Muscle of arm (tissue), 14 donors: ENCODE measurements around the gene TAPBP. TPM values are rescaled to one million over a fixed set of nuclear protein-coding genes. Genes with fewer than 3 reads are reported as not detected.
"Not testable (repeated sequence)": the region's sequence is repeated elsewhere in the genome, so short reads cannot be mapped to it uniquely, and the experiment has no call there.

Experiments
- DNase-seq: peaks from one replicate; pipeline ENCODE4 v3.0.0-alpha.2; 2013
- long read RNA-seq, 11 donors: transcript quantifications; one replicate each; lab custom pipeline, GENCODE V29; 2026
- polyA plus RNA-seq, 12 donors: library from polyadenylated mRNA; unstranded; fragments of 120-200 nt; gene quantifications; one replicate each; pipeline ENCODE4 v1.2.1, GENCODE V29; 2013; ENCODE audit not compliant: insufficient read length in 12 of 12

The TAPBP gene
- polyA plus RNA-seq: 10 to 100 TPM in 11 of 12 donors, not detected in 1; 15.5 to 50.7 (median 21.1) TPM
- long read RNA-seq, donor 1, transcript TAPBP-234 (8 exons, 3,759 nt): major isoform, 11 of 50 reads
- long read RNA-seq, donor 1, transcript TAPBP-235 (5 exons, 1,239 nt): minor isoform, 6 of 50 reads
- long read RNA-seq, donor 1, transcript TAPBP-240 (4 exons, 2,202 nt): minor isoform, 5 of 50 reads
- long read RNA-seq, donor 1, partial matches to known transcripts: 25 of 50 reads
- long read RNA-seq, donor 1, other reads (novel, unspliced or antisense): 0 of 50 reads
- long read RNA-seq, donor 2, partial matches to known transcripts: 0 of 2 reads
- long read RNA-seq, donor 2, other reads (novel, unspliced or antisense): 0 of 2 reads
- long read RNA-seq, donor 3, partial matches to known transcripts: 0 of 3 reads
- long read RNA-seq, donor 3, other reads (novel, unspliced or antisense): 0 of 3 reads
- long read RNA-seq, donor 4, partial matches to known transcripts: 0 of 3 reads
- long read RNA-seq, donor 4, other reads (novel, unspliced or antisense): 0 of 3 reads
- long read RNA-seq, donor 5, transcript TAPBP-234 (8 exons, 3,759 nt): major isoform, 8 of 22 reads
- long read RNA-seq, donor 5, partial matches to known transcripts: 5 of 22 reads
- long read RNA-seq, donor 5, other reads (novel, unspliced or antisense): 8 of 22 reads
- long read RNA-seq, donor 6, partial matches to known transcripts: 0 of 3 reads
- long read RNA-seq, donor 6, other reads (novel, unspliced or antisense): 0 of 3 reads
- long read RNA-seq, donor 7, partial matches to known transcripts: 0 of 2 reads
- long read RNA-seq, donor 7, other reads (novel, unspliced or antisense): 0 of 2 reads
- long read RNA-seq, donor 8, transcript TAPBP-234 (8 exons, 3,759 nt): major isoform, 8 of 8 reads
- long read RNA-seq, donor 8, partial matches to known transcripts: 0 of 8 reads
- long read RNA-seq, donor 8, other reads (novel, unspliced or antisense): 0 of 8 reads
- long read RNA-seq, donor 9, partial matches to known transcripts: 0 of 1 reads
- long read RNA-seq, donor 9, other reads (novel, unspliced or antisense): 0 of 1 reads
- long read RNA-seq, donor 10, partial matches to known transcripts: 0 of 5 reads
- long read RNA-seq, donor 10, other reads (novel, unspliced or antisense): 0 of 5 reads
- long read RNA-seq, donor 11, partial matches to known transcripts: 40 of 44 reads
- long read RNA-seq, donor 11, other reads (novel, unspliced or antisense): 0 of 44 reads

DNA sequence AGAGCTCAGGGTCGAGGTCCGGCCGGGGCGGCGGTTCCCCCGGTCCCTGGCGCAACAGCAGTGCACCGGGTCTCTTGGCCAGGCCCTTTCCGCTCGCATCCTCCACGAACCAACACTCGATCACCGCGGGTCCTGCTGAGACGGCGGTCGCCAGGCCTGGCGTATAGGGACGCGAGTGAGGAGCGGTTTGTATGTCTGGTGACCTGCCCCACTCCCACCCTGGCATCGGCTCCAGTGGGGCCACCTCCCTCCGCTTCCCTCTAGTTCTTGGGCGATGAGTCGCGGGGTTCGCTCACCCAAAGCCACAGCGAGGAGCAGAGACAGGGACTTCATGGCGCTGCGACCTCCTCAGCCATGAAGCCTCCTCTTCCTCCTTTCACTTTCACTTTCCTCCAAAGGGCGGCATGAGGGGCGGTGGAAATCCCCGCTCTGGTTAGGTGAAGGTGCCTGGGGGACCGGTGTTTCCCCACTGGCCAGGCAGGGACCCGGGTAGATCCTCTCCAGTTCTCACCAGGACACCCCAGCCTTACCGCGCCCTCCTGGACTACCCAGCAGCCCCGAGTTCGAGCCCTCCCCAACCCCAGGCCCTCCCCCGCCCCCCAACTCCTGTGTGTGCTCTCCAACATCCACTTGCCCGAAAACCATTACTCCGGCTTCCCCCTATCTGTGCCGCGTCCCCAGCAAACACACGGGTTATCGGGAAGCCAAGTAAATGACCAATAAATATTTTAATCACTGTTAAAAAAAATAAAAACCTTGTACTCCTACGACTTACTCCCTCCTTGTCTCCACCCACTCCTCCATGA, at the start of gene TAPBP:
Gene TAPBP (minus strand): TSS at position 370 of the 806 bp plus-strand sequence. CDS start 37 bp downstream, at position 333.
- peak; percentile 75 for DNase-seq

DNA sequence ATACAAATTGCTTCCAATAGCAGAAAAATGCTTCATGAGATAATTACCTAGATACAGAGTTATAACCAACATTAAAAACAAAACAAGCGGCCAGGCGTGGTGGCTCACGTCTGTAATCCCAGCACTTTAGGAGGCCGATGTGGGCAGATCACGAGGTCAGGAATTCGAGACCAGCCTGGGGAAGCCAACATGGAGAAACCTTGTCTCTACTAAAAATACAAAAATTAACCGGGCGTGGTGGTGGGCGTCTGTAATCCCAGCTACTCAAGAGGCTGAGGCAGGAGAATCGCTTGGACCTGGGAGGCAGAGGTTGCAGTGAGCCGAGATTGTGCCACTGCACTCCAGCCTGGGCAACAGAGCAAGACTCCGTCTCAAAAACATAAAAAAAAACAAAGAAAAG, 49.6 kb upstream of the TAPBP start:
- DNase-seq: not testable (repeated sequence)

DNA sequence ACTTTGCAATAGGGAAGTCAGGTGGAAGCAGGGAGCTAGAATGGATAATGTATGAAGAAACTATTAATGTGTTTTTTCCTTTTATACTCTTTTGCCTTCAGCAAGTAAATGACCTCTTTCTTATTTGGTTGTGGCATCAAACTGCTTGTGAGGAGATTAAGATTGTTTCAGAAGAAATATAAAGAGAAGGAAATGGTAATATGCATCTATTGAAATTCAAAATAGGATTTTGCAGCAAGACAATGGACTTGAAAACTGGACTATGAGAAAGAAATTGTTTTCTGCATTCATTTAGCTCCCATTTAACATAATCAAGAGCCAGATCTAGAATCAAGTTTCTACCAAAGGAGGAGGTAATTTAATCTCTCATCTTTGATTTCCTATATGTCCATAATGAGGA, 45.5 kb upstream of the TAPBP start:
- no peak for DNase-seq

DNA sequence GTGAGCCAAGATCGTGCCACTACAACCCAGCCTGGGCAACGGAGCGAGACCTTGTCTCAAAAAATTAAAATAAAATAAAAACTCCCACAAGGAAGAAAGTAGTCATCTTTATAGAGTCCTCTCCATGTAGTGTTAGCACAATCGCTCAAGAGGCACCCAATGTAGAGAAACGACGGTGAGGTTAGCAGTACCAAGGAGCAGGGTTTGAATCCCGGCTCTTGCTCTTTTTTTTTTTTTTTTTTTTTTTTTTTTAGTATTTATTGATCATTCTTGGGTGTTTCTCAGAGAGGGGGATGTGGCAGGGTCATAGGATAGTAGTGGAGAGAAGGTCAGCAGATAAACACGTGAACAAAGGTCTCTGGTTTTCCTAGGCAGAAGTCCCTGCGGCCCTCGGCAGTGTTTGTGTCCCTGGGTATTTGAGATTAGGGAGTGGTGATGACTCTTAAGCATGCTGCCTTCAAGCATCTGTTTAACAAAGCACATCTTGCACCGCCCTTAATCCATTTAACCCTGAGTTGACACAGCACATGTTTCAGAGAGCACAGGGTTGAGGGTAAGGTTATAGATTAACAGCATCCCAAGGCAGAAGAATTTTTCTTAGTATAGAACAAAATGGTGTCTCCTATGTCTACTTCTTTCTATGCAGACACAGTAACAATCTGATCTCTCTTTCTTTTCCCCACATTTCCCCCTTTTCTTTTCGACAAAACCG, 43.4 kb upstream of the TAPBP start:
- DNase-seq: not testable (repeated sequence)

DNA sequence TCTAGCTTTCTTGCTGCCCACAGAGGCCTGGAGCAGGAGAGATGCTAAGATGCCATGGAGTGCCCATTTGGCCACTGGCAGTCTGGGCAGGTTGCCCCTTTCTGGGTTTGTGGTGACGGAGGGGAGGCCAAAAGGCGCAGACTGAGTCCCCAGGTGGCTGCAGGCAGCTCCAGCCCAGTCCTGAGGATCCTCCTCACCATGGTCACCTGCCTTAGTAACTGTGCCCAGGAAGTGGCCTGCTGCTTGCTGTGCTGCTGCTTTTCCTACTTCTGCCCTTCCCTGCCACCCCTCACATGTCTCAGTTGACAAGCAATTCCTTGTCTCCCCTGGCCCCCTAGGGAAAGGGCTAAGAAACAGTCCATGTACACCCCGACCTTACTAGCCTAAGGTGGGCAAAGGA, 42.4 kb upstream of the TAPBP start:
- no peak for DNase-seq

DNA sequence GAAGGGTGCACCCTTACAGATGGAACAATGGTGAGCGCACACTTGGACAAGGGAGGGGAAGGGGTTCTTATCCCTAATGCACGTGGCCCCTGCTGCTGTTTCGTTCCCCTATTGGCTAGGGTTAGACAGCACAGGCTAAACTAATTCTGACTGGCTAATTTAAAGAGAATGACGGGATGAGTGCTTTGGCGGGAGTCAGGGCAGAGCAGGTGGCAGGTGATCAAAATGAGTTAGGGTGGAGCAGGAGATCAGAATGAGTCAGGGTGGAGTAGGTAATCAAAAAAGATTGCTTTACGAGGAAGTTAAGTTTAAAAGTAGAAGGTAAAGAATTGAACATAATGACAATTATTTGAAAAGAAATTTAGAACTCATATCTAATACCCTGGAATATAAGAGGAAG, 42.0 kb upstream of the TAPBP start:
- DNase-seq: not testable (repeated sequence)

DNA sequence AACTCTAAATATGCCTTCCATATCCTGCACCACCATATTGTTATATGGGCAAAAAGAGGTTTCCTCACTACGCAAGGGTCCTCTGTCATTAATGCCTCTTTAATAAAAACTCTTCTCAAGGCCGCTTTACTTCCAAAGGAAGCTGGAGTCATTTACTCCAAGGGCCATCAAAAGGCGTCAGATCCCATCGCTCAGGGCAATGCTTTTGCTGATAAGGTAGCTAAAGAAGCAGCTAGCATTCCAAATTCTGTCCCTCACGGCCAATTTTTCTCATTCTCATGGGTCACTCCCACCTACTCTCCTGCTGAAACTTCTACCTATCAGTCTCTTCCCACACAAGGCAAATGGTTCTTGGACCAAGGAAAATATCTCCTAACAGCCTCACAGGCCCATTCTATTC, 33.9 kb upstream of the TAPBP start:
- no peak for DNase-seq

DNA sequence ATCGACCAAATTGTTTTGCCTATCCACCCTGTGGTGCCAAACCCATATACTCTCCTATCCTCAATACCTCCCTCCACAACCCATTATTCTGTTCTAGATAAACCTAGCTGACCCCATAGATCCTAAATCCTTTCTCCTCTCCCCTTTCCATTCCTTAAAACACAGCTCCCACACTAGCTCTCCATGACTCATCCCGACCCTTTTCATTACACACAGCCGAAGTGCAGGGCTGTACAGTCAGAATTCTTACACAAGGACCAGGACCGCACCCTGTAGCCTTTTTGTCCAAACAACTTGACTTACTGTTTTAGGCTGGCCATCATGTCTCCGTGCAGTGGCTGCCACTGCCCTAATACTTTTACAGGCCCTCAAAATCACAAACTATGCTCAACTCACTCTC, 33.1 kb upstream of the TAPBP start:
- not testable (repeated sequence) for DNase-seq

DNA sequence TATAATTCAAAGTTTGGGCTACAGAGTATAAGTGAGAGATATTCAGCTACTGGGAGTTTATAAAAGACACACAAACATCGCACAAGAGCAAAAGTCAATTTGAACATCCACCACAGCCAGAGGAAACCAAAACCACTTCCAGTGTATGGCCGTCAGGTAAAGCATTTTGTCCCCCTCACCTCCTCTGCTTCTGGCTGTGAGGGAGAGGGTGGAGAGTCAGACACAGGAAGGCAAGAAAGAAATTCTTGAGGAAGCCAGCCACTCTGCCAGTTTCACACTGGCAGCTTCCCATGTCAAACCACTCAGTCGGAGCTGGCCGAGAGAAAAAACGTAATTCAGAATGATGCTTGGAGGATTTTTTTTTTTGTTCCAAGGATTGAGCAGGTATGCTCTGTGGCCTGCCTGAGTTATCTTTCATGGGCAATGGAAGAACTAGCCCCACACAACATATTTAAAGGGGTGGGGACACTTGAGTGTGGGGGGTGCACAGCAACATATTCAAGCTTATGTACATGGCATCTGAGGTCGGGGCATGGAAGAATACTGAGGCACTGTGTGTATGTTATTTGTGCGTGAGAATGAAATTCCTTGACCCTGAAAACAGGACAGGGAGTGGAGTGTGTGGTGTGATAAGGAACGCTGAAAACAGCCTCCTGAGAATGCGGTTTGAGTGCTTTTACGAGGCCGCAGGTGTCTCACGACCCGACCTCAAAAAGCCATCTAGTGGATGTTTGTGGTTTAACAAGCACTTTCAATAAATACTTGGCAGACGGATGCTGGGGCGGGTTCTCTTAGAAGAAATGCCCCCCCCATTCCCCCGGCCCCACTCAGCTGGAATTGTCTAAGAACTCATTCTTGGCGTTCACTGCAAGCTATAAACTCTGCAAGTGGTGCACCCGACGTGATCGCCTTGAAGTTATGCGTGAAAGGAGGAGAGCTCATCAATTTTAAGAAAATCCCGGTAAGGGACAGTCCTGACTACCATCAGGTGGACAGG, 31.1 kb upstream of the TAPBP start:
- DNase-seq: peak; percentile 75

DNA sequence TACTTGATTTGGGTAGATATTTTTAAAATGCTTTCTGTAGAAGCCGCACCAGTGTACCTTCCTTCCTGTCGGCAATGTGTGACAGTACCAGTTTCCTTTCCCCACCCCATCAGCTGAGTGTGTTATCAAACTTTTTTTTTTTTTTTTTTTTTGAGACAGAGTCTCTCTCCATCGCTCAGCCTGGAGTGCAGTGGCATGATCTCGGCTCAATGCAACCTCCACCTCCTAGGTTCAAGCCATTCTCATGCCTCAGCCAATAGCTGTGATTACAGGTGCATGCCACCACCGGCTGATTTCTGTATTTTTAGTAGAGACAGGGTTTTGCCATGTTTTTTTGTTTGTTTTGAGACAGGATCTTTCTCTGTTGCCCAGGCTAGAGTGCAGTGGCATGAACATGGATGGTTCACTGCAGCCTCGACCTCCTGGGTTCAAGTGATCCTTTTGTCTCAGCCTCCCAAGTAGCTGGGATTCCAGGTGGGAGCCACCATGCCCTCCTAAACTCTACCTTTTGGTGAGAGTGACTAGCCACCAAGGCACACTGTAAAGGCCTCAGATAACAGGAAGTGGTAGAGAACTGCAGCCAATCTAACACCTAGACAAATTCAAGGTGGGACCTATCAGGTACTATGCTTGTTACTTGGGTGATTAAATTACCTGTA, 30.2 kb upstream of the TAPBP start:
- DNase-seq: no peak

DNA sequence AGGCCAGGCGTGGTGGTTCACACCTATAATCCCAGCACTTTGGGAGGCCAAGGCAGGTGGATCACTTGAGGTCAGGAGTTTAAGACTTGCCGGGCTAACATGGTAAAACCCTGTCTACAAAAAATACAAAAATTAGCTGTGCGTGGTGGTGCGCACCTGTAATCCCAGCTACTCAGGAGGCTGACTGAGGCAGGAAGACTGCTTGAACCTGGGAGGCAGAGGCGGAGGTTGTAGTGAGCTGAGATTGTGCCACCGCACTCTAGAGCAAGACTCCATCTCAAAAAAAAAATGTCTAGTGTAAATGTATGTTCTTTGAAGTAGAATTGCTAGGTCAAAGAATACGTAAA, 29.7 kb upstream of the TAPBP start:
- not testable (repeated sequence) for DNase-seq

DNA sequence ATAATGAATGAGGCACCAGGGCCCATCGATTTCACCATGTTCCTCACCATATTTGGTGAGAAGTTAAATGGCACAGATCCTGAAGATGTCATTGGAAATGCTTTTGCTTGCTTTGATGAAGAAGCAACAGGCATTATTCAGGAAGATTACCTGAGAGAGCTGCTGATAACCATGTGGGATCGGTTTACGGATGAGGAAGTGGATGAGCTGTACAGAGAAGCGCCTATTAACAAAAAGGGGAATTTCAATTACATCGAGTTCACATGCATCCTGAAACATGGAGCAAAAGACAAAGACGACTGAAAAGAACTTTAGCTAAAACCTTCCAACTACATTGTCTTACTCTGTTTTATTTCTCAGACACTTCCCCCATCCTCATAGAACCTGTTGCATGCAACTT, 25.3 kb upstream of the TAPBP start:
- no peak for DNase-seq

DNA sequence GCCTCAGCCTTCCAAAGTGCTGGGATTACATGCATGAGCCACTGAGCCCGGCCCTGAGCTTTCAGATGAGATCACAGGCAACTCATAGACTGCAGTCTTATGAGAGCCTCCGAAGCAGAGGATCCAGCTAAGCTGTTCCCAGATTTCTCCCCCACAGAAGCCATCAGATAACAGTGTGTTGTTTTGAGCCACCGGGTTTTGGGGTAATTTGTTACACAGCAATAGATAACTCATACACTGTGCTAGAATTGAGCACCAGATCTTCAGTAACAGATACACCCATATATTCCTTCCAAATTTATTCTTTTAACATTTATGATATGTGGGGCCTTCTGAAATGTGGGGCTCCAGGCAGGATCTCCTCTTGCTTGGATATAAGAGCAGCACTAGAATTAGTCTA, 22.6 kb upstream of the TAPBP start:
- DNase-seq: no peak

DNA sequence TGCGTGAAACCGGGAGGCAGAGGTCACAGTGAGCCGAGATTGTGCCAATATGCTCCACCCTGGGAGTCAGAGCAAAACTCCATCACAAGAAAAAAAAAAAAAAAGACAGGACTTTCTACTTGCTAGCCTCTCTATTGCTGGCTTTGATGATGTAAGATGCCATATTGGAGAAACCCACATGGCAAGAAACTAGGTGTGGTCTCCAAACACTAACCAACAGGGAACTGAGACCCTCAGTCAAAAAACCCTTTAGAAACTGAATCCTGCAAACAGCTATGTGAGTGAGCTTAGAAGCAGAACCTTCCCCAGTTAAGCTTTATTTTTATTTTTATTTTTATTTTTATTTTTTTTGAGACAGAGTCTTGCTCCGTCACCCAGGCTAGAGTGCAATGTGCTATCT, 22.0 kb upstream of the TAPBP start:
- DNase-seq: no peak

DNA sequence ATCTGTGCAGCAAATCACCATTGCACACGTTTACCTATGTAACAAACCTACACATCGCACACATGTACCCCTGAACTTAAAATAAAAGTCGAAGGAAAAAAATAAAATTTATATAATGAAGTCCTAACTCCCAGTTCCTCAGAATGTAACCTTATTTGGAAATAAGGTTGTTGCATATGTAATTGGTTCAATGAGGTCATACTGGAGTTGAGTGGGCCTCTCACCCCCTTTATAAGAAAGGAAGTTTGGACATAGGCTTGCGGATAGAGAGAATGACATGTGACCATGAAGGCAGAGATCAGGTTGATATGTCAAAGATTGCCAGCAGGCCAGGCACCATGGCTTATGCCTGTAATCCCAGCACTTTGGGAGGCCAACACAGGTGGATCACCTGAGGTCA, 19.8 kb upstream of the TAPBP start:
- DNase-seq: no peak

DNA sequence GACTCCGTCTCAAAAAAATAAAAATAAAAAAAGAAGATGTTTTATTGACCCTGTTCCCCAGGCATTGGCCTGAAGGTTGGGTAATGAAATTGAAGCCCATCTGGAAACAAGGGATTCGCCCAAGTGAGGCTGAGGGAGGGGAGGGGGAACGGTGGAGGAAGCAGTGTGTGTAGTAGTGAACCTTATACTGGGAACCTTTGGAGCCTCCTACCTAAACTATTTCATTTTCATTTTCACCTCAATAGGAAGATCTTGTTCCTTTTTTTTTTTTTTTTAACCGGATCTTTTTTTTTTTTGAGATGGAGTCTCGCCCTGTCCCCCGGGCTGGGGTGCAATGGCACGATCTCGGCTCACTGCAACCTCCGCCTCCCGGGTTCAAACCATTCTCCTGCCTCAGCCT, 16.9 kb upstream of the TAPBP start:
- no peak for DNase-seq

DNA sequence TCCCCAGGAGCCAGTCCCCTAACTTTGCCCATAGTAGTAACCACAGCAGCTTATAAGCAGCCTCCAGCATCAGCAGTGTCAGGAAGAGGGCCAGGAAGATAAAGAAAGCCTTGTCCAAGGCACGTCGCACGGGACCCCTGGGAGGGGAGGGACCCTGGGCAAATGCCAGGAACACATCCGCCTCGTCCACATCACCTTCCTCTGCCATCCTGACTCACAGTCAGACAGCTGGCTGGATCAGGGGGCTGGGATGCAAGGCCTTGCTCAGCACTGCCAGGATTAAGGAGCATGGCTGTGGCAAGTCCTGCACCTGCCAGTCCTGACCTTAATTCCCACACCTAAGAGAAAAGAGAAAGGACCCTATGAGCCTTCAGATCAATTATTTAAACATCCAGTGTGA, 15.2 kb upstream of the TAPBP start:
- DNase-seq: no peak

DNA sequence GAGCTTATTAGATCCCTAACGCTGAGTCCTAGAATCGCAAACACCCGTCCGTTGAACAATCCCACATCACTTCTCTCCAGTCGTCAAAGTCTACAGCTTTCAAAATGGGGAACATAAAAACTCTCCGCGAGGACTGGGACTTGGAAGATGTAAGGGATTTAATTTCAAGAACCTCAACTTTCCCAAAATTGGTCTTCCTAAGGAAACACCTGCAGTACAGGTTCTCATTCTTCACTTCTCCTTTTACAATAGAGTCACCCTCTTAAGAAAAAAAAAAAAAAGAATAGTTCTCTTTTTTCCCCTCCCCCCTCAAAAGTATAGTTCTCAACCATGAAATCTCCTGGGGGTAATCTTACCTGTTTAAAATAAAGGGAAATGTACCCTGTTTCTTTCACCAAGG, 10.2 kb upstream of the TAPBP start:
- DNase-seq: no peak

DNA sequence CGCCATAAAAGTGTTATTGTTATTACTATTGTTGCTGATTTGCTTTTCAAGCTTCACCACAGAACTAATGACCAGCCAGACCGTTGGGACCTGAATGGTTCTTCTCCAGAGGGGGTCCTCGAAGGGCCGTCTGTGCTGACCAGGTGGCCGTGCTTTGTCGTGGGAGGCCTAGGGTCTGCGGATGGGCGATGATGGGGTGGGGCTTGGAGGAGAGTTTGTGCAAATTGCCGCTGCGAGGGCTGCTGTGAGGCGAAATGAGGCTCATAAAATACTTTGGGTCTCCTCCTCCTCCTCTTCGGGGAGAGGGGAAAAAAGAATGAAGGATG, 9.7 kb upstream of the TAPBP start:
- DNase-seq: no peak
